ENCODE data around the gene UXS1.

The UXS1 gene

DNA sequence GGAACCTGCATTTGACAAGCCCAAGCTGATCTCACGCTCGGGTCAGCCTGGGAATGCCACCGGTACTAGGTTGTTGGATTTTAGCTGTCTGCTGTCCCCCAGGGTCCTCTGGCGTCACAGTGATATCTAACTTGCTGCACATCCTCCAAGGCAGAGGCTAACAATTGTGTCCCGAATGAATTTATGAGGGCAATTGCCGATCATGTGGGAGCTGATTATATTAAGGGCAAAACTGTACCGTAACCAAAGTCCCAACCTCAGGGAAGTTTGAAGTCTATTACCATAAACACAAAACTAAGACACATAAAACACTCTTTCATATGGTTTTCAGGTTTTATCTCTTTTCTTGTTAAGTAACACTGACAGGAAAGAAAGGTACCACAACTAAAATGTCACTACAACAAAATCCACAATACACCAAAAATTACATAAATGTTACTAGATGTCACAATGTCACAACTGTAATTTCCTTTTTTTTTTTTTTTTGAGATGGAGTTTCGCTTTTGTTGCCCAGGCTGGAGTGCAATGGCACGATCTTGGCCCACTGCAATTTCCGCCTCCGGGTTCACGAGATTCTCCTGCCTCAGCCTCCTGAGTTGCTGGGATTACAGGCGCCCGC lies 6.7 kb downstream of the UXS1 start:
- TF ChIP-seq YY1 (IDR thresholded peaks at IDR 0.05; ENCODE audit: low read depth): no peak
- TF ChIP-seq EP300 (IDR thresholded peaks at IDR 0.05; ENCODE audit: borderline replicate concordance): no peak
- TF ChIP-seq FOXM1 (IDR thresholded peaks at IDR 0.05; ENCODE audit: borderline replicate concordance, low read depth): no peak
- TF ChIP-seq, protein P1, sequence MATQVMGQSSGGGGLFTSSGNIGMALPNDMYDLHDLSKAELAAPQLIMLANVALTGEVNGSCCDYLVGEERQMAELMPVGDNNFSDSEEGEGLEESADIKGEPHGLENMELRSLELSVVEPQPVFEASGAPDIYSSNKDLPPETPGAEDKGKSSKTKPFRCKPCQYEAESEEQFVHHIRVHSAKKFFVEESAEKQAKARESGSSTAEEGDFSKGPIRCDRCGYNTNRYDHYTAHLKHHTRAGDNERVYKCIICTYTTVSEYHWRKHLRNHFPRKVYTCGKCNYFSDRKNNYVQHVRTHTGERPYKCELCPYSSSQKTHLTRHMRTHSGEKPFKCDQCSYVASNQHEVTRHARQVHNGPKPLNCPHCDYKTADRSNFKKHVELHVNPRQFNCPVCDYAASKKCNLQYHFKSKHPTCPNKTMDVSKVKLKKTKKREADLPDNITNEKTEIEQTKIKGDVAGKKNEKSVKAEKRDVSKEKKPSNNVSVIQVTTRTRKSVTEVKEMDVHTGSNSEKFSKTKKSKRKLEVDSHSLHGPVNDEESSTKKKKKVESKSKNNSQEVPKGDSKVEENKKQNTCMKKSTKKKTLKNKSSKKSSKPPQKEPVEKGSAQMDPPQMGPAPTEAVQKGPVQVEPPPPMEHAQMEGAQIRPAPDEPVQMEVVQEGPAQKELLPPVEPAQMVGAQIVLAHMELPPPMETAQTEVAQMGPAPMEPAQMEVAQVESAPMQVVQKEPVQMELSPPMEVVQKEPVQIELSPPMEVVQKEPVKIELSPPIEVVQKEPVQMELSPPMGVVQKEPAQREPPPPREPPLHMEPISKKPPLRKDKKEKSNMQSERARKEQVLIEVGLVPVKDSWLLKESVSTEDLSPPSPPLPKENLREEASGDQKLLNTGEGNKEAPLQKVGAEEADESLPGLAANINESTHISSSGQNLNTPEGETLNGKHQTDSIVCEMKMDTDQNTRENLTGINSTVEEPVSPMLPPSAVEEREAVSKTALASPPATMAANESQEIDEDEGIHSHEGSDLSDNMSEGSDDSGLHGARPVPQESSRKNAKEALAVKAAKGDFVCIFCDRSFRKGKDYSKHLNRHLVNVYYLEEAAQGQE (IDR thresholded peaks at IDR 0.05; ENCODE audit: low read depth): no peak
- no peak for TF ChIP-seq ZBTB7A (IDR thresholded peaks at IDR 0.05; ENCODE audit: low read depth)
- no peak for TF ChIP-seq TCF12 (IDR thresholded peaks at IDR 0.05; ENCODE audit: low read depth)
- TF ChIP-seq CEBPB (IDR thresholded peaks at IDR 0.05): no peak
- TF ChIP-seq EGR1 (IDR thresholded peaks at IDR 0.05): no peak
- no peak for TF ChIP-seq CREB1 (IDR thresholded peaks at IDR 0.05; ENCODE audit: low read depth)

DNA sequence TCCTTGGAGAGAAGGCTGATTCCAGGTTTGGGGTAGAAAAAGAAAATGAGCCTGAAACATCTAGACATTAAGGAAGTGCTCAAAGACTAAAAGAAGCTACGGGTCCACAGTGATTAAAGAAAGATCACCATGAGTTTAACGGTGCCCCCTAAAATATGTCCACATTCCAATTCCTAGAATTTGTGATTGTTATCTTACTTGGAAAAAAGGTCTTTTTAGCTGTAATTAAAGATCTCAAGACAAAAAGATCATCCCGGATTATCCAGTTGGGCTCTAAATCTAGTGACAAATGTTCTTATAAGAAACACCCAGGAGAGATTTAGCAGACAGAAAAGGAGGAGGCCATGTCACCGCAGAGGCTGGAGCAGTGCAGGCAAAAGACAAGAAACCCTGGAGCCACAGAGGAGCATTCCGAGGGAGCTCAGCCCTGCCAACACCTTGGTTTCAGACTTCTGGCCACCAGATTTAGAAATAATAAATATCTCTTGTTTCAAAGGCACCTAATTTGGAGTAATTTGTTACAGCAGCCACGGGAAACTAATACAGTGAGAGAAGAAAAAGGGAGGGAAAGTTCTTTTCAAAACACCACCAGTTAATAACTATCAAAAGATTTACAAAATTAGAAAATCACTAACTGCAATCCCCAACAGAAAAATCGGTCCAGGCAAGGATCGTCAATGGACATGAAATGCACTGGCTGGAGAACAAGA lies 8.5 kb downstream of the UXS1 start:
- TF ChIP-seq TAF1 (IDR thresholded peaks at IDR 0.05; ENCODE audit: low read depth) (no peak), TCF12 (IDR thresholded peaks at IDR 0.05; ENCODE audit: low read depth) (no peak), ZBTB7A (IDR thresholded peaks at IDR 0.05; ENCODE audit: low read depth) (no peak), CEBPB (IDR thresholded peaks at IDR 0.05) (no peak), EP300 (IDR thresholded peaks at IDR 0.05; ENCODE audit: borderline replicate concordance) (no peak), FOXM1 (IDR thresholded peaks at IDR 0.05; ENCODE audit: borderline replicate concordance, low read depth) (no peak), CREB1 (IDR thresholded peaks at IDR 0.05; ENCODE audit: low read depth) (no peak)

DNA sequence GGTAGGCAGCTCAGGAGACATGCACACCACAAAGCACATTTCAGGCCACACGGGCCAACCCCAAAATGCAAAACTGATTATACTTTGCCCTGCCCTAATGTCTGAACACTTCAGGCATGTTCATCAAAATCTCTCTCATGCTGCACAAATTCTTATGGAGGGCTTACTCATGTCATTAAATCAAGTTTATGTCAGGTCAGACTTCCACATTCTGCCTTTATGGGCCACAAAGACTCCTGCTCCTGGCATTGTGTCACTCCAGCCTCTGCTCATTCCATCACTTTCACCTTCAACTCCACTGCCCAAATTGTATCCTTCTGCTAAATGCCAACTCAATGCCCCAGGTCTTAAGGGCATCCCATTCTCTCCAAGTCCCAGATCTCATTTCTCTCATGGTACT lies 9.2 kb downstream of the UXS1 start:
- TF ChIP-seq TCF12 (IDR thresholded peaks at IDR 0.05; ENCODE audit: low read depth): no peak
- TF ChIP-seq, protein P2, sequence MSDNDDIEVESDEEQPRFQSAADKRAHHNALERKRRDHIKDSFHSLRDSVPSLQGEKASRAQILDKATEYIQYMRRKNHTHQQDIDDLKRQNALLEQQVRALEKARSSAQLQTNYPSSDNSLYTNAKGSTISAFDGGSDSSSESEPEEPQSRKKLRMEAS (IDR thresholded peaks at IDR 0.05): no peak
- TF ChIP-seq USF1 (IDR thresholded peaks at IDR 0.05): no peak
- TF ChIP-seq FOXM1 (IDR thresholded peaks at IDR 0.05; ENCODE audit: borderline replicate concordance, low read depth): no peak
- no peak for TF ChIP-seq NFIC (IDR thresholded peaks at IDR 0.05)
- TF ChIP-seq ZBTB7A (IDR thresholded peaks at IDR 0.05; ENCODE audit: low read depth): no peak
- no peak for TF ChIP-seq CREB1 (IDR thresholded peaks at IDR 0.05; ENCODE audit: low read depth)
- no peak for TF ChIP-seq CEBPB (IDR thresholded peaks at IDR 0.05)
- no peak for TF ChIP-seq YY1 (IDR thresholded peaks at IDR 0.05; ENCODE audit: low read depth)
- no peak for TF ChIP-seq TAF1 (IDR thresholded peaks at IDR 0.05; ENCODE audit: low read depth)

GRCh38 chr2:106184394-106184793 lies 9.7 kb downstream of the UXS1 start:
- TF ChIP-seq TAF1 (IDR thresholded peaks at IDR 0.05; ENCODE audit: low read depth): no peak
- TF ChIP-seq EGR1 (IDR thresholded peaks at IDR 0.05): no peak
- no peak for TF ChIP-seq EP300 (IDR thresholded peaks at IDR 0.05; ENCODE audit: borderline replicate concordance)
- TF ChIP-seq YY1 (IDR thresholded peaks at IDR 0.05; ENCODE audit: low read depth): no peak
- no peak for TF ChIP-seq RAD21 (IDR thresholded peaks at IDR 0.05; ENCODE audit: low read depth)
- TF ChIP-seq, protein P1 (IDR thresholded peaks at IDR 0.05; ENCODE audit: low read depth): no peak
- no peak for TF ChIP-seq TEAD4 (IDR thresholded peaks at IDR 0.05)
- TF ChIP-seq USF1 (IDR thresholded peaks at IDR 0.05): no peak
- no peak for TF ChIP-seq TCF12 (IDR thresholded peaks at IDR 0.05; ENCODE audit: low read depth)
- TF ChIP-seq FOXM1 (IDR thresholded peaks at IDR 0.05; ENCODE audit: borderline replicate concordance, low read depth): no peak
- TF ChIP-seq CREB1 (IDR thresholded peaks at IDR 0.05; ENCODE audit: low read depth): no peak
- TF ChIP-seq NFIC (IDR thresholded peaks at IDR 0.05): no peak
- TF ChIP-seq CEBPB (IDR thresholded peaks at IDR 0.05): no peak
- TF ChIP-seq, protein P2 (IDR thresholded peaks at IDR 0.05): no peak
- no peak for TF ChIP-seq ZBTB7A (IDR thresholded peaks at IDR 0.05; ENCODE audit: low read depth)

- TF ChIP-seq NFIC (IDR thresholded peaks at IDR 0.05) (no peak), TAF1 (IDR thresholded peaks at IDR 0.05; ENCODE audit: low read depth) (no peak), CEBPB (IDR thresholded peaks at IDR 0.05) (no peak)
Measured at GRCh38 chr2:106183101-106183696, 10.9 kb downstream of the UXS1 start.
